SU-DHL-6 (cell line): ENCODE results near the gene IRX6.

Source experiments
- H2AFZ ChIP-seq: fragments of 200-600 bp; sonication (generic); 2 replicates; pipeline ENCODE4 v1.6.1; 2014; ENCODE audit warnings: low read depth, mild to moderate bottlenecking, moderate library complexity, mixed read lengths, antibody characterized with exemption, low read length; ENCODE audit not compliant: severe bottlenecking
- H3F3A ChIP-seq: fragments of 200-600 bp; shearing (Covaris generic); 2 replicates; pipeline ENCODE4 v1.6.0; 2016; ENCODE audit warnings: antibody characterized with exemption, mild to moderate bottlenecking; ENCODE audit not compliant: insufficient read depth
- H3K27ac ChIP-seq: fragments of 200-600 bp; sonication (generic); 2 replicates; pipeline ENCODE4 v1.5.1; 2016; ENCODE audit warnings: low read depth, mild to moderate bottlenecking, low read length, moderate library complexity, mixed read lengths
- H3K27me3 ChIP-seq: fragments of 200-600 bp; sonication (generic), shearing (Covaris generic); 2 replicates; pipeline ENCODE4 v1.6.0; 2014; ENCODE audit warnings: mild to moderate bottlenecking, low read length
- H3K36me3 ChIP-seq: fragments of 200-600 bp; sonication (generic); 2 replicates; pipeline ENCODE4 v1.6.1; 2014; ENCODE audit warnings: mild to moderate bottlenecking, low read length, mixed read lengths
- H3K4me2 ChIP-seq: fragments of 300-600, 200-600 bp; shearing (Covaris generic), sonication (generic); 2 replicates; pipeline ENCODE4 v1.6.0; 2014; ENCODE audit warnings: low read length, low read depth, mild to moderate bottlenecking; ENCODE audit not compliant: poor library complexity, severe bottlenecking
- H3K4me3 ChIP-seq: fragments of 200-600 bp; sonication (generic); 2 replicates; pipeline ENCODE4 v1.5.1; 2014; ENCODE audit warnings: antibody characterized with exemption, low read length, mild to moderate bottlenecking, mixed read lengths; ENCODE audit not compliant: insufficient read depth, poor library complexity, severe bottlenecking
- H3K79me2 ChIP-seq: fragments of 200-600 bp; sonication (generic); 2 replicates; pipeline ENCODE4 v1.6.1; 2014; ENCODE audit warnings: mild to moderate bottlenecking, low read length, moderate library complexity; ENCODE audit not compliant: insufficient read depth
- H3K9ac ChIP-seq: fragments of 200-600 bp; sonication (generic); 2 replicates; pipeline ENCODE4 v1.7.0; 2014; ENCODE audit warnings: mild to moderate bottlenecking, low read length
- H3K9me2 ChIP-seq: fragments of 200-600 bp; sonication (generic); replicated peaks from 2 replicates; pipeline ENCODE4 v1.6.1; 2014; ENCODE audit warnings: low read length; ENCODE audit not compliant: insufficient read depth
- H3K9me3 ChIP-seq: fragments of 200-600 bp; sonication (generic); 2 replicates; pipeline ENCODE4 v1.6.1; 2014; ENCODE audit warnings: low read length, mixed read lengths; ENCODE audit not compliant: insufficient read depth
- H4K20me1 ChIP-seq: fragments of 200-600 bp; sonication (generic); 2 replicates; pipeline ENCODE4 v1.6.1; 2014; ENCODE audit warnings: low read depth, mild to moderate bottlenecking, antibody characterized with exemption, low read length, moderate library complexity, mixed read lengths
- CTCF ChIP-seq: fragments of 200-600 bp; sonication (generic); IDR thresholded peaks from one replicate; pipeline ENCODE4 v1.5.1; 2017; ENCODE audit warnings: antibody characterized with exemption, mild to moderate bottlenecking, low read length, moderate library complexity; ENCODE audit not compliant: insufficient read depth, poor library complexity, severe bottlenecking
- EZH2phosphoT487 ChIP-seq: fragments of 200-600 bp; sonication (generic), shearing (Covaris generic); conservative IDR thresholded peaks from 2 replicates; pipeline ENCODE4 v1.6.1; 2018; ENCODE audit warnings: mild to moderate bottlenecking, antibody characterized with exemption, low read length, moderate library complexity, mixed read lengths

IRX6 gene

GRCh38 chr16:55350984-55351383 is 27.0 kb downstream of the IRX6 start:
- Histone ChIP-seq H2AFZ (no peak overlapping the region), H3F3A (no peaks in the 10 kb centered on the region), H3K27ac (no peak overlapping the region), H3K9me2 (no peaks in the 10 kb centered on the region), H3K9ac (no peak overlapping the region), H3K4me3 (no peak overlapping the region), H3K4me2 (no peak overlapping the region), H4K20me1 (no peaks in the 10 kb centered on the region), H3K79me2 (no peaks in the 10 kb centered on the region), H3K36me3 (no peaks in the 10 kb centered on the region), H3K9me3 (no peaks in the 10 kb centered on the region), H3K27me3 (no peaks in the 10 kb centered on the region)
- TF ChIP-seq CTCF = no peak
- no peak for TF ChIP-seq EZH2phosphoT487

- Histone ChIP-seq H3F3A (no peaks in the 10 kb centered on the region), H4K20me1 (no peaks in the 10 kb centered on the region), H3K9ac (no peak overlapping the region), H3K36me3 (no peaks in the 10 kb centered on the region), H3K27ac (no peak overlapping the region), H3K9me3 (no peaks in the 10 kb centered on the region), H3K9me2 (no peaks in the 10 kb centered on the region), H2AFZ (no peak overlapping the region), H3K4me3 (no peak overlapping the region), H3K4me2 (no peak overlapping the region), H3K27me3 (no peaks in the 10 kb centered on the region), H3K79me2 (no peaks in the 10 kb centered on the region)
- no peak for TF ChIP-seq CTCF
Measured at GRCh38 chr16:55351936-55352335, 27.9 kb downstream of the IRX6 start.

- H2AFZ ChIP-seq = no peak overlapping the region
- H3K79me2 ChIP-seq = no peaks in the 10 kb centered on the region
- H3F3A ChIP-seq = no peaks in the 10 kb centered on the region
- no peak for TF ChIP-seq CTCF
- no peak for TF ChIP-seq EZH2phosphoT487
- no peaks in the 10 kb centered on the region for H3K36me3 ChIP-seq
- H3K9ac ChIP-seq = no peak overlapping the region
- no peaks in the 10 kb centered on the region for H3K9me3 ChIP-seq
- no peaks in the 10 kb centered on the region for H4K20me1 ChIP-seq
- H3K27ac ChIP-seq = no peak overlapping the region
- H3K4me3 ChIP-seq = no peak overlapping the region
- no peak overlapping the region for H3K4me2 ChIP-seq
- H3K27me3 ChIP-seq = no peaks in the 10 kb centered on the region
- no peaks in the 10 kb centered on the region for H3K9me2 ChIP-seq
Measured at GRCh38 chr16:55357241-55357640, 33.2 kb downstream of the IRX6 start.

GRCh38 chr16:55359946-55360345 is 35.9 kb downstream of the IRX6 start:
- Histone ChIP-seq H2AFZ (no peak overlapping the region), H3K4me3 (no peak overlapping the region), H3K9ac (no peak overlapping the region), H3K79me2 (no peaks in the 10 kb centered on the region), H3K27ac (no peak overlapping the region), H3K36me3 (no peaks in the 10 kb centered on the region), H3K4me2 (no peak overlapping the region), H3F3A (no peaks in the 10 kb centered on the region), H4K20me1 (no peaks in the 10 kb centered on the region), H3K9me3 (no peaks in the 10 kb centered on the region), H3K27me3 (no peaks in the 10 kb centered on the region), H3K9me2 (no peaks in the 10 kb centered on the region)
- TF ChIP-seq CTCF (no peak), EZH2phosphoT487 (no peak)
